Measurements from ENCODE around the gene RIPK1.

- TF ChIP-seq CTCF (IDR thresholded peaks at IDR 0.05) (no peak), POLR2A (IDR thresholded peaks at IDR 0.05) (no peak)
Observed at GRCh38 chr6:3133515-3133914, 65.2 kb downstream of the RIPK1 start.

Measured in thyroid gland (tissue), 4 donors.